Uterus (tissue), 4 donors: ENCODE data around the gene IQCH. TPM values are rescaled to one million over a fixed set of nuclear protein-coding genes. Genes with fewer than 3 reads are reported as not detected.

ENCODE experiments used
- DNase-seq, 2 donors: peaks; one replicate each; pipeline ENCODE4 v3.0.0-alpha.2; 2019 to 2020
- H3K27ac ChIP-seq, 2 donors: fragments of 200-600 bp; sonication (generic); 1 replicate in 1 of 2; 2 replicates in 1 of 2; pipeline ENCODE4 v1.5.1; 2016 to 2018
- H3K27me3 ChIP-seq, 2 donors: fragments of 200-600 bp; sonication (generic); one replicate each; pipeline ENCODE4 v1.5.1; 2018 to 2019; ENCODE audit warnings: control low read depth in 1 of 2
- H3K36me3 ChIP-seq, 2 donors: fragments of 200-600 bp; sonication (generic); one replicate each; pipeline ENCODE4 v1.5.1; 2019; ENCODE audit warnings: control low read depth in 1 of 2
- H3K4me1 ChIP-seq, 2 donors: fragments of 200-600 bp; sonication (generic); one replicate each; pipeline ENCODE4 v1.5.1; 2018 to 2019; ENCODE audit warnings: control low read depth in 1 of 2
- H3K4me3 ChIP-seq, 2 donors: fragments of 200-600 bp; sonication (generic); 1 replicate in 1 of 2; 2 replicates in 1 of 2; pipeline ENCODE4 v1.5.1; 2018 to 2019; ENCODE audit warnings: mild to moderate bottlenecking in 1 of 2
- H3K9me3 ChIP-seq, 2 donors: fragments of 200-600 bp; sonication (generic); one replicate each; pipeline ENCODE4 v1.5.1; 2019; ENCODE audit warnings: control low read depth in 1 of 2
- CTCF ChIP-seq, 4 experiments: fragments of 200-600 bp in 2 of 4; fragments of 450-650 bp in 2 of 4; sonication (generic) in 2 of 4; IDR thresholded peaks; one replicate each; pipeline ENCODE4 v1.5.1; 2016 to 2019; ENCODE audit warnings: antibody characterized with exemption in 4 of 4, mild to moderate bottlenecking in 2 of 4, moderate library complexity in 1 of 4
- POLR2A ChIP-seq, 2 donors: fragments of 450-650 bp; IDR thresholded peaks; one replicate each; pipeline ENCODE4 v1.6.1; 2016; ENCODE audit warnings: antibody characterized with exemption in 2 of 2, mild to moderate bottlenecking in 1 of 2, moderate library complexity in 1 of 2
- intact Hi-C: fragments of 100-400 bp; cut with DNase I; formaldehyde crosslinking; loops from one replicate; pipeline ENCODE4 v1.15.1; 2023; ENCODE audit warnings: low total_unique reads
- total RNA-seq, 4 donors: library from RNA; depleted of rRNA in 3 of 4; stranded (reverse); fragments of >200 nt in 3 of 4; gene quantifications; one replicate each; pipeline versions ENCODE4 v1.1.0 to v1.2.4, GENCODE V29; 2014 to 2023
- donor health status: DM: yes; HTN: yes; CAD: no.

Gene IQCH
- total RNA-seq, 4 donors from 2014 or later, result 0.26 to 3.0 (median 1.7) TPM

GRCh38 chr15:67212684-67213367 lies 41.8 kb upstream of the IQCH start:
- Histone ChIP-seq H3K27me3 (no peaks in the 10 kb centered on the region), H3K9me3 (no peaks in the 10 kb centered on the region), H3K27ac (no peak overlapping the region), H3K4me1 (peaks cover 0 to 3% of the 10 kb centered on the region in 2 donors), H3K36me3 (no peaks in the 10 kb centered on the region), H3K4me3 (no peak overlapping the region)
- intact Hi-C loops, result no loop called here
- TF ChIP-seq CTCF (IDR thresholded peaks at IDR 0.05) (no peak), POLR2A (IDR thresholded peaks at IDR 0.05) (no peak)
- DNase-seq, result no peak

- H3K9me3 ChIP-seq, result no peaks in the 10 kb centered on the region
- no peaks in the 10 kb centered on the region for H3K4me1 ChIP-seq
- H3K27me3 ChIP-seq, result no peaks in the 10 kb centered on the region
- TF ChIP-seq POLR2A (IDR thresholded peaks at IDR 0.05), result no peak
- TF ChIP-seq CTCF (IDR thresholded peaks at IDR 0.05), result no peak
- no peaks in the 10 kb centered on the region for H3K36me3 ChIP-seq
- H3K4me3 ChIP-seq, result no peak overlapping the region
- no peak for DNase-seq
- intact Hi-C loops, result no loop called here
- H3K27ac ChIP-seq, result no peak overlapping the region
These were observed 39.5 kb upstream of the IQCH start for GRCh38 chr15:67215102-67215501.

GRCh38 chr15:67216859-67217258 lies 37.7 kb upstream of the IQCH start:
- Histone ChIP-seq H3K4me1 (no peaks in the 10 kb centered on the region), H3K27me3 (no peaks in the 10 kb centered on the region), H3K9me3 (no peaks in the 10 kb centered on the region), H3K36me3 (no peaks in the 10 kb centered on the region), H3K4me3 (no peak overlapping the region), H3K27ac (no peak overlapping the region)
- DNase-seq, result no peak
- intact Hi-C loops, result no loop called here
- TF ChIP-seq POLR2A (IDR thresholded peaks at IDR 0.05) (no peak), CTCF (IDR thresholded peaks at IDR 0.05) (no peak)

GRCh38 chr15:67218428-67218827 lies 36.2 kb upstream of the IQCH start:
- no peaks in the 10 kb centered on the region for H3K4me1 ChIP-seq
- intact Hi-C loops, result no loop called here

More at GRCh38 chr15:67218428-67218827, 36.2 kb upstream of the IQCH start:
- Histone ChIP-seq H3K36me3 (no peaks in the 10 kb centered on the region), H3K27me3 (no peaks in the 10 kb centered on the region), H3K9me3 (no peaks in the 10 kb centered on the region), H3K4me3 (no peak overlapping the region), H3K27ac (no peak overlapping the region)
- no peak for DNase-seq
- TF ChIP-seq CTCF (IDR thresholded peaks at IDR 0.05), result no peak
- no peak for TF ChIP-seq POLR2A (IDR thresholded peaks at IDR 0.05)
